ENCODE data around the gene KRTAP7-1. TPM values are rescaled to one million over a fixed set of nuclear protein-coding genes. Genes with fewer than 3 reads are reported as not detected.

Gene KRTAP7-1, protein sequence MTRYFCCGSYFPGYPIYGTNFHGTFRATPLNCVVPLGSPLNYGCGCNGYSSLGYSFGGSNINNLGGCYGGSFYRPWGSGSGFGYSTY
- total RNA-seq (not detected), polyA plus RNA-seq (not detected)

- Histone ChIP-seq H3K36me3 (ENCODE audit: insufficient read depth) (no peaks in the 10 kb centered on the region), H3K27ac (ENCODE audit: low read depth) (no peak within 1 kb of the TSS), H3K4me3 (ENCODE audit: low read depth, low read length) (no peak within 1 kb of the TSS), H3K4me1 (ENCODE audit: insufficient read depth) (no peaks in the 10 kb centered on the region)
- 55% methylated on average over 4 of the region's 4 CpGs for WGBS
- no peak for DNase-seq (ENCODE audit: extremely low spot score)
These were observed at the start of gene KRTAP7-1 for GRCh38 chr21:30829659-30830058. TSS of gene KRTAP7-1 (minus strand) at chr21:30829759. CDS start at chr21:30829698, 61 bp downstream.

DNA sequence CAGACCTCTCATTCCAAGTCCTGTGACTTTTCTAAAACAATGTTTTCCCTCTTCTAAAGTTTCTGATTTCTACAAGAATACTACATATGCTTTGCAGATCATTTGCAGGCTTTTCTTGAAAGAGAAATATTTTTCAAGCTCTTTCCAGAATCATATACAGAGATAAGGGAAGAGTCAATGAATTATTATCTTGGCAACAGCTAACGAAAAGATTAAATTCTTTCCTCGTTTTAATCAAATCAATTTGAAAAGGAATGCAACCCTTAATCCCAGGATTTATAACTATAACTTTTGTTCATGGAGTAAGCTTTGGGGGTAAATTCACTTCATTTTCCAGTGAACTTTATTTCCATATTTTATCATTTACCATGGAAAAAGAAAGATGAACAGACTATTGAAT lies 45.0 kb upstream of the KRTAP7-1 start:
- Histone ChIP-seq H3K4me1 (ENCODE audit: insufficient read depth) (no peaks in the 10 kb centered on the region), H3K27ac (ENCODE audit: low read depth) (no peak overlapping the region), H3K36me3 (ENCODE audit: insufficient read depth) (no peaks in the 10 kb centered on the region), H3K4me3 (ENCODE audit: low read depth, low read length) (no peak overlapping the region)
- WGBS = 18% methylated on average over 2 of the region's 2 CpGs
- no peak for DNase-seq (ENCODE audit: extremely low spot score)

DNA sequence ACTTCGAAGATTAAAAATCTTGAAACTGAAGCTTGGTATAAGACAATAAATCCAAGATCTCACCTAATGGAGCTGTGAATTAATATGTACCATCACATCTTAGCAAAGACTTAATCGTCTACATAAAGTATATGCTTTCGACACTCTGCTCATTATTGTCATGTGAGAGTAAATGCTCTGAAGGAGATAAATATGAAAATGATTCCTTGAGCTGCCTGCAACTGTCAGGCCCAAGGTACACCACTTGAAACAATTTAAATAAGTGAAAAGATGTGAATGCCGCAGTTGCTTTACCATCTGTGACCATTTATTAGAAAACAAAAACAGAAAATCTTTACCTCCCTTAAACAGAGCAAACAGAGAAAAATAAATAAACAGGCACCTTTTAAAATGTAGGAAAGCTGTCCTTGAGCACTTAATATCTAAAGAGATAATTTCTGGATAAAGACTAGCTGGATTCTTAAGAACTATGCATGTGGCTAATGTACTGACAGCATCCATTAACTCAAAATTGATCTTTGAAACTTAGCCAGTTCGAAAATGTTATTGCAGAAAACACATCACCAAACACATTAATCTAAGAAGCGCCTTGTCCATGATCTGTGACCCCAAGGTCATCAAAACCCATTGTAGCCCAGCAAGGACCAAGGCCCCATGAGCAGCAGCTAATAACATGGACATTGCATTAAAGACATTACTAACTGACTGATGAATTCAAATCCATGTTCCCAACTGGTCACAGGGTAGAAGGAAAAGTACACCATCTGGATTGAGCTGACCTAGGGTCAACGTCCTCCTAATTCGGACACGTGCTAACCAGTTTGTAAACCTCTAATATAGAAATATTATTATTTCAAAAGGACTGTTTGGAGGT lies 18.3 kb upstream of the KRTAP7-1 start:
- H3K36me3 ChIP-seq (ENCODE audit: insufficient read depth) = no peaks in the 10 kb centered on the region
- DNase-seq (ENCODE audit: extremely low spot score) = no peak
- no peak overlapping the region for H3K4me3 ChIP-seq (ENCODE audit: low read depth, low read length)
- 86% methylated on average over 9 of the region's 9 CpGs for WGBS
- no peak overlapping the region for H3K27ac ChIP-seq (ENCODE audit: low read depth)
- H3K4me1 ChIP-seq (ENCODE audit: insufficient read depth) = no peaks in the 10 kb centered on the region

GRCh38 chr21:30842990-30843389 lies 13.4 kb upstream of the KRTAP7-1 start:
- H3K4me1 ChIP-seq (ENCODE audit: insufficient read depth) = no peaks in the 10 kb centered on the region
- no peak overlapping the region for H3K4me3 ChIP-seq (ENCODE audit: low read depth, low read length)
- DNase-seq (ENCODE audit: extremely low spot score) = no peak
- no peak overlapping the region for H3K27ac ChIP-seq (ENCODE audit: low read depth)
- H3K36me3 ChIP-seq (ENCODE audit: insufficient read depth) = no peaks in the 10 kb centered on the region

GRCh38 chr21:30839304-30839703 lies 9.7 kb upstream of the KRTAP7-1 start:
- no peak for DNase-seq (ENCODE audit: extremely low spot score)
- no peaks in the 10 kb centered on the region for H3K36me3 ChIP-seq (ENCODE audit: insufficient read depth)
- no peak overlapping the region for H3K27ac ChIP-seq (ENCODE audit: low read depth)
- H3K4me3 ChIP-seq (ENCODE audit: low read depth, low read length) = no peak overlapping the region
- 48% methylated on average over 5 of the region's 5 CpGs for WGBS
- no peaks in the 10 kb centered on the region for H3K4me1 ChIP-seq (ENCODE audit: insufficient read depth)

DNA sequence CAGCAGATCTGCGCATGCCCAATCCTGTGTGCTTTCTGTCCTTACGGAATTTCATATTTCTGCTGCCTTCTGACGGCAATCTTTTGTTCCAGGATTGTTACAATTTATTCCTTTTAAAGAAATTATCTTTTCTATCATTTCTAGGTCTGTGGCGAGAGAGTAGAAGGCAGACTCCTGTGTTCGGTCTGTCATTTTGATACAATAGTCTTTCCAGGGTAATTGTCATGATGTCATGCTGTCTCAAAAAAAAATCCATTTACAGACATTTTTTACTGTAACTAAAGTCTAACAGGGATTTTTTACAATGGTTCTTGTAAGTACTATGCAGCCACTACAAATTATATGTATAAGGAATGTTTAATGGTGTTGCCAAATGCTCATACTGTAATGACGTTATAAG lies 9.0 kb upstream of the KRTAP7-1 start:
- H3K4me1 ChIP-seq (ENCODE audit: insufficient read depth) = no peaks in the 10 kb centered on the region
- no peak for DNase-seq (ENCODE audit: extremely low spot score)
- H3K4me3 ChIP-seq (ENCODE audit: low read depth, low read length) = no peak overlapping the region
- H3K36me3 ChIP-seq (ENCODE audit: insufficient read depth) = no peaks in the 10 kb centered on the region
- WGBS = 91% methylated on average over 6 of the region's 6 CpGs
- H3K27ac ChIP-seq (ENCODE audit: low read depth) = no peak overlapping the region

DNA sequence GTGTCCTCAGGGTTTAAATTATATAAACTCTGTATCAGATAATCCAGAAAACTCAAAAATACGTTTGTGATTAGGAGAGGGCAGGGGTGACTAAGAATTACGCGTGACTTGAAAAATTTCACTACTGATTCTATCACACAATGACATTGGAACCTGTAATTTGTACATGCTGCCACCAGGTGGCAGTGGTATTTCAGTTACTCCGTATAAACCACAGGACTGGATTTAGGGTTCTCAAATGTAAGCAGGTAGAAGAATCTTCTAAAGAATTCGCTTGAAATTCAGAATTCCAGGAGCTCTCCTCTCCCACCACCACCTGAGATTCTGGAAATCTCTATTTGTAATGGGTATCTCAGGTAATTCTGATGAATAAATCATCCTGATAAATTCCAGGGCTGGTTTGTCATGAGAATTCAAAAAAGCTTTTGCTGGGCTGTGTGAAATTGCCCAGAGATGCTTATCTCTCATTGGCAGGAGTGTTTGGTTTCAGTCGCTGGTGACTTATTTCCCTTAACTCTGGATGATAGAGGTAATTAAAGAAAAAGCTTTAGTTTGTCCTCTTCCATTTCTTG lies 1.7 kb upstream of the KRTAP7-1 start:
- H3K27ac ChIP-seq (ENCODE audit: low read depth) = no peak overlapping the region
- no peaks in the 10 kb centered on the region for H3K36me3 ChIP-seq (ENCODE audit: insufficient read depth)
- no peaks in the 10 kb centered on the region for H3K4me1 ChIP-seq (ENCODE audit: insufficient read depth)
- WGBS = 44% methylated on average over 6 of the region's 6 CpGs
- no peak overlapping the region for H3K4me3 ChIP-seq (ENCODE audit: low read depth, low read length)
- DNase-seq (ENCODE audit: extremely low spot score) = no peak

DNA sequence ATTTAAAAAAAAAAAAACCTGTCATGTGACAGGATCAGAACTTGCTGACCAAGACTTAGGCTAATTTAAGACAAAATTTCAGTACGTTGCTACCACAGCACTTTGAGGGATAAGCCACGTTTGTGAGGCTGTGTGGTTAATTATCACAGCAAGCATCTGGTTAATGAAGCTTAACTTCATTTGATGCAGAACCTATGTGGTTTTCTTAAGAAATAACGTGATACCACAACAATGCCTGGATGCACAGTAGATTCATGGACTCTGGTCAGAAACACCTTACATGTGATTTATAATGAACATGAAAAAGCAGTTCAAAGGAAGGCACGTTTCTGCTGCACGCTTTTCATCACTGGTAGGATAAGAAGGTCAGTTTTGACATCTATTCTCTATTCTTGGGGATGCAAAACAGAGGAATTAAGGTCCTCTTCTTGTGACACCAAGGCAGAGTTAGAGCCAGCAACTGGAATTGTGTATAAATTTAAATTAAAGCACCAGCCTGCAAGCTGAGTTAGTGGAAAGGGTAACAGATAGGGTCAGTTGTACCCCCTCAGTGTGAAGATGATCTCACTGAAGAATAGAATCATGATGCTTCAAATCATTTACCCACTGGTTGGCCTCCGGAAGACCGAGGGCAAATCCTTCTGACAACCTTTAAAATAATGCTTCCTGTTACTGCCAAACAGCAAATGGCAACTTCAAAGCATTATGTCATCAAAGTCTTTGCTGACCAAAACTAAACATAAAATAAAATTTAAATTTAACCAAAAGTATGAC lies 10.5 kb downstream of the KRTAP7-1 start:
- no peak for DNase-seq (ENCODE audit: extremely low spot score)
- H3K4me3 ChIP-seq (ENCODE audit: low read depth, low read length) = no peak overlapping the region
- no peak overlapping the region for H3K27ac ChIP-seq (ENCODE audit: low read depth)
- H3K36me3 ChIP-seq (ENCODE audit: insufficient read depth) = no peaks in the 10 kb centered on the region
- 67% methylated on average over 7 of the region's 7 CpGs for WGBS
- H3K4me1 ChIP-seq (ENCODE audit: insufficient read depth) = no peaks in the 10 kb centered on the region

- no peak for DNase-seq (ENCODE audit: extremely low spot score)
- 92% methylated on average over 5 of the region's 5 CpGs for WGBS
- no peak within 1 kb of the TSS for H3K4me3 ChIP-seq (ENCODE audit: low read depth, low read length)
- H3K4me1 ChIP-seq (ENCODE audit: insufficient read depth) = no peaks in the 10 kb centered on the region
- no peaks in the 10 kb centered on the region for H3K36me3 ChIP-seq (ENCODE audit: insufficient read depth)
- no peak within 1 kb of the TSS for H3K27ac ChIP-seq (ENCODE audit: low read depth)
These were observed 16.4 kb downstream of the KRTAP7-1 start, which contains the start of gene KRTAP8-1 for GRCh38 chr21:30813174-30813573. TSS of gene KRTAP8-1 (minus strand) at chr21:30813274. CDS start at chr21:30813220, 54 bp downstream.

GRCh38 chr21:30800605-30801004 lies 29.0 kb downstream of the KRTAP7-1 start:
- 98% methylated on average over 1 of the region's 1 CpG for WGBS
- Histone ChIP-seq H3K27ac (ENCODE audit: low read depth) (no peak overlapping the region), H3K36me3 (ENCODE audit: insufficient read depth) (no peaks in the 10 kb centered on the region), H3K4me3 (ENCODE audit: low read depth, low read length) (no peak overlapping the region), H3K4me1 (ENCODE audit: insufficient read depth) (no peaks in the 10 kb centered on the region)
- DNase-seq (ENCODE audit: extremely low spot score) = no peak

DNA sequence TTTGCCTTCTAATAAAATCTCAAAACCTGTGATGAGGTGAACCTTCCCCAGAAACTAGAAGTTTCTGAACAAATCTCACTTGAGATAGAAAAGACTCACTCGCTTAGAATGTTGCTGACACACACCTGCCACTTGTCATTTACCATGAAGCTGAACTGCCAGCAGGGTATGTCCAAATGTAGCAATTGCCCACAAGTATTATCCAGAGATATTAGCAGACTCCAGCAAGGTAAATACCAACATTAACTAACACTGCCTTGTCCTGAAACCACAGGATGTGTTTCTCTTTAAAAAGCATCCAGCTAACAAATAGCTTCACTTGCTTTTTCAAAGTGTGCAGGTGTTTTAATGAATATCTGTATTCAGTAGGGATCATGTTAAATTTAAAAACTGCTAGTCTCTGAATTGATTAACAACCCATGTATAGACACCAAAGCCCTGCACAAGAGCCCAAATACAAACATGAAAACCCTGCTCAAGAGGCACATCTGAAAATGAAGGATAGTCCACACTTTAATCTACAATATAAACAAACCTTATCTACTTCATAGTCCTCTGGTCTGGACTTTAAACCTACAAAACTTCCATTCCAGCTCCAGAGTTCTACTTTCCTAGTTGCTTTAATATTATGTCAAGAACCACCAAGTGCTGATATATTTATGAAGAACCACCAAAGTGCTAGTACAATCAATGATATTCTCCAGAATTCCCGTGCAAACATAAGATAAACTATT lies 35.8 kb downstream of the KRTAP7-1 start:
- Histone ChIP-seq H3K36me3 (ENCODE audit: insufficient read depth) (no peaks in the 10 kb centered on the region), H3K4me1 (ENCODE audit: insufficient read depth) (no peaks in the 10 kb centered on the region), H3K4me3 (ENCODE audit: low read depth, low read length) (no peak overlapping the region), H3K27ac (ENCODE audit: low read depth) (no peak overlapping the region)
- 46% methylated on average over 2 of the region's 2 CpGs for WGBS
- DNase-seq (ENCODE audit: extremely low spot score) = no peak

DNA sequence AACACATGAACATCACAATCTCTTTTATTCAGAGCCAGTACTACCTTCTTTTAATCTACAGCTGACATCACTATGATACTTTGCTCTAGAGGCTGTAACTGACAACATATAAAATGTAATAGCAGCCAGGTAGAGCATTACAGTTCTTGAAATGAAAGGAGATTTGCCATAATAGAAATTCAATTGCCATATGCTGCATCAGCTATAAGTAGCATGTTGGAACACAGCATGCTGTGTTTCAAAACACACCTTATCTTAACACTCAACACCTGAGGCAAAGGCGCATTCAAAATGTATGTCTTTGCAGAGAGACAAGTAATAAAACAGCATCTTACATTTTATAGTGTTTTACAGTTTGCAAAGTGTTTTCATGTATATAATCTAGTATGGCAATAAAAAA lies 50.3 kb downstream of the KRTAP7-1 start:
- no peaks in the 10 kb centered on the region for H3K4me1 ChIP-seq (ENCODE audit: insufficient read depth)
- 75% methylated on average over 1 of the region's 1 CpG for WGBS
- no peak overlapping the region for H3K27ac ChIP-seq (ENCODE audit: low read depth)
- no peak overlapping the region for H3K4me3 ChIP-seq (ENCODE audit: low read depth, low read length)
- no peak for DNase-seq (ENCODE audit: extremely low spot score)
- no peaks in the 10 kb centered on the region for H3K36me3 ChIP-seq (ENCODE audit: insufficient read depth)
